Omental fat pad (tissue), 4 donors: Measurements from ENCODE around the gene BSN. TPM values are rescaled to one million over a fixed set of nuclear protein-coding genes. Genes with fewer than 3 reads are reported as not detected.

Experiments used
- ATAC-seq: fragments of 150-250 bp; one replicate; pipeline ENCODE4 v1.9.1; 2016; ENCODE audit warnings: mild to moderate bottlenecking, moderate library complexity; ENCODE audit not compliant: low FRiP score
- DNase-seq: peaks from one replicate; pipeline ENCODE4 v3.0.0-alpha.2; 2019; ENCODE audit warnings: low spot score
- total RNA-seq, 4 donors: library from RNA; depleted of rRNA; stranded (reverse); fragments of >200 nt; gene quantifications; one replicate each; pipeline ENCODE4 v1.1.0, GENCODE V29; 2016
- TF ChIP-seq, protein P1 (sequence below), 3 donors: fragments of 450-650 bp; IDR thresholded peaks; one replicate each; pipeline ENCODE4 v1.5.1; 2016 to 2017; ENCODE audit warnings: antibody characterized with exemption in 3 of 3, mild to moderate bottlenecking in 3 of 3, moderate library complexity in 2 of 3

The BSN gene
- total RNA-seq, 4 donors from 2014 or later = 0.09 to 0.63 (median 0.37) TPM

GRCh38 chr3:49534581-49535441, 19.5 kb upstream of the BSN start:
- DNase-seq = no peak
- TF ChIP-seq, protein P1, sequence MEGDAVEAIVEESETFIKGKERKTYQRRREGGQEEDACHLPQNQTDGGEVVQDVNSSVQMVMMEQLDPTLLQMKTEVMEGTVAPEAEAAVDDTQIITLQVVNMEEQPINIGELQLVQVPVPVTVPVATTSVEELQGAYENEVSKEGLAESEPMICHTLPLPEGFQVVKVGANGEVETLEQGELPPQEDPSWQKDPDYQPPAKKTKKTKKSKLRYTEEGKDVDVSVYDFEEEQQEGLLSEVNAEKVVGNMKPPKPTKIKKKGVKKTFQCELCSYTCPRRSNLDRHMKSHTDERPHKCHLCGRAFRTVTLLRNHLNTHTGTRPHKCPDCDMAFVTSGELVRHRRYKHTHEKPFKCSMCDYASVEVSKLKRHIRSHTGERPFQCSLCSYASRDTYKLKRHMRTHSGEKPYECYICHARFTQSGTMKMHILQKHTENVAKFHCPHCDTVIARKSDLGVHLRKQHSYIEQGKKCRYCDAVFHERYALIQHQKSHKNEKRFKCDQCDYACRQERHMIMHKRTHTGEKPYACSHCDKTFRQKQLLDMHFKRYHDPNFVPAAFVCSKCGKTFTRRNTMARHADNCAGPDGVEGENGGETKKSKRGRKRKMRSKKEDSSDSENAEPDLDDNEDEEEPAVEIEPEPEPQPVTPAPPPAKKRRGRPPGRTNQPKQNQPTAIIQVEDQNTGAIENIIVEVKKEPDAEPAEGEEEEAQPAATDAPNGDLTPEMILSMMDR (IDR thresholded peaks at IDR 0.05) = no peak
- ATAC-seq = no peak

DNA sequence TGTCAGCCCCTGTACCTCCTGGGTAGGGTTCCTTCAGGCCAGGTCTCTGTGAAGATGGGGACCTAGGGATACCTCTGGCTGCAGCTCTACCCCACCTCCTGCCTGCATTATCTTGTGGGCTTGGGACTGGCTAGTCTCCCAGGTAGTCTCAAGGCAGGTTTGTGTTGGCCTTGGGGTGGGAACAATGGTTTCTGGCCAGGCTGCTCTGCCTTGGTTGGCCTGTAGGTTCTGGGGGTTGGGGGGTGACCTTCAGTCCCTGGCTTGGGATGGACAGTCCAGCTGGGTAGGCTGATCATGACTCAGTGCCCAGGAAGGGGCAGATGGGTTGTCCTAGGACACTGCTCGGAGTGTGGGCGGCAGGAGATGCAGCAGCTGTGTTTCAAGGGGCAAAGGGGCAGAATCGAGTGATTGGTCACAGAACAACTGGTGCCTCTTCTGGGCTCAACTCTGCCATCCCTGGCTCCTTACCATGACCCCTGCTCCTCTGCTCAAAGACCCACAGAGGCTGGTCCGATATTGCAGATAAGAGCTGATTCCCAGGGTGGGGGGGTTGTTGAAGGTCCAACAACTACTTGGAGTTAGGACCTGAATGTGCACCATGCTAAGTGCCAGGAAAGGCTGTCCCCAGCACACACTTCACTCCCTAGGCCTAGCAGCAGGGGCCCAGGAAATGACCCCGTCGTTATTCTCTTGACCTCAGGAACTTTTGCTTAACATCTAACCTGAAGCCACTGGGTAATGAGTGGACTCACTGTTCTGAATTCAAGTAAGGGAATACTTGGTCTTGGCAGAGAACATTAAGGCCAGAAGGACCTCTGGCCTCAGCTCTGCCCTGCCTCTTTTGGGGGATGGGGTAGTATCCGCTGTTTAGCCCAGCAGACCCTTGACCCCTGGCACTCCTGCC, 18.1 kb upstream of the BSN start:
- DNase-seq = no peak
- ATAC-seq = no peak
- TF ChIP-seq, protein P1 (IDR thresholded peaks at IDR 0.05) = no peak

GRCh38 chr3:49536875-49537533, 17.3 kb upstream of the BSN start:
- DNase-seq (no peak), ATAC-seq (no peak)
- TF ChIP-seq, protein P1 (IDR thresholded peaks at IDR 0.05) = no peak

GRCh38 chr3:49539659-49540560, 14.4 kb upstream of the BSN start:
- peak; percentile 88 for DNase-seq
- peak; percentile 100 for ATAC-seq
- TF ChIP-seq, protein P1 (IDR thresholded peaks at IDR 0.05) = peak in 2 of 3 donors; percentile 31 to 65

GRCh38 chr3:49552087-49552486, 2.2 kb upstream of the BSN start:
- TF ChIP-seq, protein P1 (IDR thresholded peaks at IDR 0.05) = no peak
- ATAC-seq = no peak
- no peak for DNase-seq

DNA sequence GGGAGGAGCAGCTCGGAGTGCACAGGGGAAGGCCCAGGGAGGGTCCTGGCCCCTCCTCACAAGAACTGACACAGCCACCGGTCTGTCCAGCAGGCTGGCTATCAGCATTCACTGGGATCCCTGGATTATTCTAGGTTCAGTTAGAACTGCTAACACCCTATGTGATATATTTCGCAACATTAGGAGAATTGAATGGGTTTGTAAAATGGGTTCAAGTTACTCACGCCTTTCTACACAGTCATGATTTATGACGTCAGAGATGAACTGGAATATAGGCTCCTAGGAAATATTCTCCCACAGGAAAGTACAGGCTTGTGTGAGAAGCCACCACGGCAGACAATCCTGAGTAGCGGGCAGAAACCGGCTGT, 969 bp upstream of the BSN start:
- TF ChIP-seq, protein P1 (IDR thresholded peaks at IDR 0.05) = no peak
- DNase-seq = no peak
- no peak for ATAC-seq
